Right cardiac atrium (tissue), 5 donors: Measurements from ENCODE around the gene SNRPB. TPM values are rescaled to one million over a fixed set of nuclear protein-coding genes. Genes with fewer than 3 reads are reported as not detected.
A peak's percentile ranks its signal among the peaks of the same experiment; 100 is the strongest.
"Not testable (repeated sequence)": the region's sequence is repeated elsewhere in the genome, so short reads cannot be mapped to it uniquely, and the experiment has no call there.

Experiments used
- ATAC-seq, 2 donors: fragments of 200-7000 bp; cut with Tn5 transposase; one replicate each; pipeline versions ENCODE4 v1.8.0 to v1.9.1; 2020; ENCODE audit warnings: moderate library complexity in 2 of 2, mild to moderate bottlenecking in 1 of 2
- DNase-seq, 3 donors: peaks; one replicate each; pipeline ENCODE4 v3.0.0-alpha.2; 2020
- H3K27ac ChIP-seq: one replicate; pipeline ENCODE4 v1.5.1; 2013; ENCODE audit warnings: mild to moderate bottlenecking, low read length, control low read depth, moderate library complexity
- H3K27me3 ChIP-seq: one replicate; pipeline ENCODE4 v1.6.1; 2013; ENCODE audit not compliant: control insufficient read depth, insufficient read depth
- H3K4me1 ChIP-seq: one replicate; pipeline ENCODE4 v1.6.1; 2013; ENCODE audit warnings: low read length; ENCODE audit not compliant: control insufficient read depth, insufficient read depth
- H3K4me3 ChIP-seq: one replicate; pipeline ENCODE4 v1.5.1; 2013; ENCODE audit warnings: low read length, control low read depth
- H3K9me3 ChIP-seq: one replicate; pipeline ENCODE4 v1.6.1; 2013; ENCODE audit warnings: low read length; ENCODE audit not compliant: control insufficient read depth
- WGBS: extraction: QIAGEN DNeasy Blood & Tissue Kit; methylation state at CpG from one replicate; pipeline ENCODE4 v1.1.7; 2013; 5-methylcytosine and 5-hydroxymethylcytosine counted together
- intact Hi-C, 4 donors: fragments of 100-400 bp; cut with DNase I; formaldehyde crosslinking; loops; one replicate each; pipeline versions ENCODE4 v1.11.0 to v1.14.0; 2022 to 2023
- polyA plus RNA-seq: library from polyadenylated mRNA; stranded (reverse); fragments of 200-250 nt; gene quantifications from one replicate; pipeline ENCODE4 v1.2.3, GENCODE V29; 2013
- total RNA-seq, 4 donors: library from RNA; stranded (reverse); fragmentation: NEBNext Ultra II Directional; extraction: Animal tissue kit (Norgen Biotek cat#: 25700); gene quantifications; one replicate each; pipeline ENCODE4 v1.2.1, GENCODE V29; 2021
- donor health status: healthy with polysubstance abuse.
- donor health status: DM: no; HTN: yes; CAD: no.
- donor health status: DM: no; HTN: no; CAD: no.
- donor health status: DM: no; HTN: yes; CAD: no; lungs with severe emphysema.
- donor health status: DM: yes; HTN: yes; CAD: no.

The SNRPB gene
- total and polyA plus RNA-seq, 5 donors: 44.6 to 78.8 (median 49.5) TPM

- Histone ChIP-seq H3K27ac (peak overlapping the region; percentile 94), H3K4me3 (peak overlapping the region; percentile 95), H3K27me3 (no peaks in the 10 kb centered on the region), H3K4me1 (no peaks in the 10 kb centered on the region), H3K9me3 (no peaks in the 10 kb centered on the region)
- WGBS: 9% methylated on average over 22 of the region's 22 CpGs
- ATAC-seq: peak; percentile 22 to 57
- intact Hi-C loops: no loop called here
- DNase-seq: peak in 2 of 3 donors; percentile 38 to 60
These were observed 37.5 kb upstream of the SNRPB start for GRCh38 chr20:2507875-2508630.

GRCh38 chr20:2507464-2507863 lies 36.9 kb upstream of the SNRPB start:
- no peak overlapping the region for H3K27ac ChIP-seq
- intact Hi-C loops: no loop called here
- no peaks in the 10 kb centered on the region for H3K27me3 ChIP-seq
- 79% methylated on average over 5 of the region's 5 CpGs for WGBS
- no peaks in the 10 kb centered on the region for H3K4me1 ChIP-seq
- peak overlapping the region; percentile 95 for H3K4me3 ChIP-seq
- ATAC-seq (no peak), DNase-seq (no peak)
- H3K9me3 ChIP-seq: no peaks in the 10 kb centered on the region

GRCh38 chr20:2506426-2506825 lies 35.8 kb upstream of the SNRPB start:
- DNase-seq, H3K9me3 ChIP-seq, ATAC-seq, H3K4me1 ChIP-seq, H3K4me3 ChIP-seq, H3K27me3 ChIP-seq, H3K27ac ChIP-seq, intact Hi-C loops: not testable (repeated sequence)
- 95% methylated on average over 3 of the region's 5 CpGs for WGBS

GRCh38 chr20:2504803-2505202 lies 34.2 kb upstream of the SNRPB start:
- 80% methylated on average over 2 of the region's 2 CpGs for WGBS
- DNase-seq, H3K4me3 ChIP-seq, H3K27me3 ChIP-seq, H3K9me3 ChIP-seq, intact Hi-C loops, ATAC-seq, H3K4me1 ChIP-seq, H3K27ac ChIP-seq: not testable (repeated sequence)

- H3K9me3 ChIP-seq, H3K4me1 ChIP-seq, H3K4me3 ChIP-seq, intact Hi-C loops, DNase-seq, ATAC-seq, H3K27ac ChIP-seq, H3K27me3 ChIP-seq: not testable (repeated sequence)
- WGBS: 98% methylated on average over 2 of the region's 2 CpGs
These were observed 32.3 kb upstream of the SNRPB start for GRCh38 chr20:2502808-2503384.

- H3K4me3 ChIP-seq: no peak overlapping the region
- no peaks in the 10 kb centered on the region for H3K4me1 ChIP-seq
- ATAC-seq (peak; percentile 89 to 91), DNase-seq (peak in 2 of 3 donors; percentile 30 to 64)
- no peaks in the 10 kb centered on the region for H3K27me3 ChIP-seq
- WGBS: 50% methylated on average over 4 of the region's 4 CpGs
- no peak overlapping the region for H3K27ac ChIP-seq
- H3K9me3 ChIP-seq: no peaks in the 10 kb centered on the region
- intact Hi-C loops: no loop called here
These were observed 15.1 kb upstream of the SNRPB start for GRCh38 chr20:2485661-2486060.

GRCh38 chr20:2485080-2485479 lies 14.5 kb upstream of the SNRPB start:
- no peaks in the 10 kb centered on the region for H3K9me3 ChIP-seq
- 93% methylated on average over 2 of the region's 2 CpGs for WGBS
- intact Hi-C loops: no loop called here
- H3K4me1 ChIP-seq: no peaks in the 10 kb centered on the region
- H3K27me3 ChIP-seq: no peaks in the 10 kb centered on the region
- no peak for DNase-seq
- no peak overlapping the region for H3K27ac ChIP-seq
- no peak overlapping the region for H3K4me3 ChIP-seq
- ATAC-seq: no peak

- no peak for DNase-seq
- intact Hi-C loops: no loop called here
- Histone ChIP-seq H3K9me3 (no peaks in the 10 kb centered on the region), H3K4me1 (no peaks in the 10 kb centered on the region), H3K27ac (no peak overlapping the region), H3K4me3 (no peak overlapping the region), H3K27me3 (no peaks in the 10 kb centered on the region)
- ATAC-seq: no peak
- 95% methylated on average over 12 of the region's 12 CpGs for WGBS
These were observed 12.9 kb upstream of the SNRPB start for GRCh38 chr20:2483504-2483903.

GRCh38 chr20:2480381-2480780 lies 9.8 kb upstream of the SNRPB start:
- ATAC-seq: no peak
- H3K27ac ChIP-seq: no peak overlapping the region
- intact Hi-C loops: no loop called here
- H3K27me3 ChIP-seq: no peaks in the 10 kb centered on the region
- no peak overlapping the region for H3K4me3 ChIP-seq
- no peaks in the 10 kb centered on the region for H3K4me1 ChIP-seq
- H3K9me3 ChIP-seq: no peaks in the 10 kb centered on the region
- 98% methylated on average over 2 of the region's 2 CpGs for WGBS
- DNase-seq: no peak

GRCh38 chr20:2476742-2477615 lies 6.4 kb upstream of the SNRPB start:
- DNase-seq: no peak
- ATAC-seq: no peak
- 69% methylated on average over 5 of the region's 5 CpGs for WGBS
- H3K27me3 ChIP-seq: no peaks in the 10 kb centered on the region
- H3K27ac ChIP-seq: no peak overlapping the region
- H3K9me3 ChIP-seq: no peaks in the 10 kb centered on the region
- H3K4me3 ChIP-seq: no peak overlapping the region
- intact Hi-C loops: no loop called here
- H3K4me1 ChIP-seq: no peaks in the 10 kb centered on the region
